Liver (tissue), 9 donors: ENCODE data around the gene ADRA2B. TPM values are rescaled to one million over a fixed set of nuclear protein-coding genes. Genes with fewer than 3 reads are reported as not detected.

Experiments used
- DNase-seq: peaks from one replicate; pipeline ENCODE4 v3.0.0-alpha.2; 2017; ENCODE audit warnings: low spot score
- H3K27ac ChIP-seq, 2 donors: one replicate each; pipeline ENCODE4 v1.7.0; 2013; ENCODE audit warnings: inconsistent platforms in 2 of 2, low read length in 2 of 2, control low read depth in 1 of 2, low read depth in 1 of 2, mild to moderate bottlenecking in 1 of 2
- H3K27me3 ChIP-seq, 4 donors: one replicate each; pipeline versions ENCODE4 v1.6.1 to v1.7.0; 2013; ENCODE audit warnings: low read length in 3 of 4, inconsistent platforms in 1 of 4, mild to moderate bottlenecking in 1 of 4, moderate library complexity in 1 of 4; ENCODE audit not compliant: control insufficient read depth in 4 of 4, insufficient read depth in 4 of 4
- H3K36me3 ChIP-seq, 4 donors: one replicate each; pipeline versions ENCODE4 v1.6.1 to v1.7.0; 2013; ENCODE audit warnings: low read length in 3 of 4, mild to moderate bottlenecking in 3 of 4, low read depth in 1 of 4, moderate library complexity in 1 of 4; ENCODE audit not compliant: control insufficient read depth in 4 of 4, insufficient read depth in 3 of 4
- H3K4me1 ChIP-seq, 4 donors: one replicate each; pipeline versions ENCODE4 v1.6.1 to v1.7.0; 2013; ENCODE audit warnings: low read length in 3 of 4, mild to moderate bottlenecking in 3 of 4, moderate library complexity in 1 of 4; ENCODE audit not compliant: control insufficient read depth in 4 of 4, insufficient read depth in 4 of 4
- H3K4me3 ChIP-seq, 3 donors: one replicate each; pipeline versions ENCODE4 v1.6.1 to v1.7.0; 2013; ENCODE audit warnings: low read length in 3 of 3, control low read depth in 1 of 3, low read depth in 1 of 3, mild to moderate bottlenecking in 1 of 3
- H3K9ac ChIP-seq, 2 donors: one replicate each; pipeline ENCODE4 v1.7.0; 2013; ENCODE audit warnings: low read length in 2 of 2, mild to moderate bottlenecking in 2 of 2, moderate library complexity in 2 of 2, control low read depth in 1 of 2, low read depth in 1 of 2
- H3K9me3 ChIP-seq, 4 donors: one replicate each; pipeline versions ENCODE4 v1.6.1 to v1.7.0; 2013; ENCODE audit warnings: low read length in 3 of 4; ENCODE audit not compliant: control insufficient read depth in 4 of 4
- ATF3 ChIP-seq: IDR thresholded peaks from 2 replicates; pipeline ENCODE4 v1.6.1; 2016; ENCODE audit warnings: antibody characterized with exemption
- EGR1 ChIP-seq, 2 donors: IDR thresholded peaks; 2 replicates each; pipeline ENCODE4 v1.6.1; 2016 to 2018; ENCODE audit warnings: antibody characterized with exemption in 2 of 2, low read depth in 2 of 2
- FOXA1 ChIP-seq: IDR thresholded peaks from 2 replicates; pipeline ENCODE4 v1.6.1; 2016; ENCODE audit warnings: antibody characterized with exemption
- FOXA2 ChIP-seq: IDR thresholded peaks from 2 replicates; pipeline ENCODE4 v1.6.1; 2016; ENCODE audit warnings: antibody characterized with exemption
- HNF4A ChIP-seq, 2 donors: conservative IDR thresholded peaks; 2 replicates each; pipeline ENCODE4 v1.6.1; 2016; ENCODE audit warnings: antibody characterized with exemption in 2 of 2, mild to moderate bottlenecking in 2 of 2
- JUND ChIP-seq, 2 donors: IDR thresholded peaks; 2 replicates each; pipeline ENCODE4 v1.6.1; 2016; ENCODE audit warnings: antibody characterized with exemption in 2 of 2
- NR2F2 ChIP-seq: IDR thresholded peaks from 2 replicates; pipeline ENCODE4 v1.6.1; 2016; ENCODE audit warnings: antibody characterized with exemption
- RAD21 ChIP-seq, 2 donors: IDR thresholded peaks; 2 replicates each; pipeline ENCODE4 v1.6.1; 2016; ENCODE audit warnings: antibody characterized with exemption in 2 of 2, mild to moderate bottlenecking in 2 of 2
- SP1 ChIP-seq: IDR thresholded peaks from 2 replicates; pipeline ENCODE4 v1.6.1; 2018; ENCODE audit warnings: antibody characterized with exemption, mild to moderate bottlenecking
- TAF1 ChIP-seq: conservative IDR thresholded peaks from 2 replicates; pipeline ENCODE4 v1.6.1; 2016; ENCODE audit warnings: antibody characterized with exemption, mild to moderate bottlenecking
- YY1 ChIP-seq: IDR thresholded peaks from 2 replicates; pipeline ENCODE4 v1.6.1; 2016; ENCODE audit warnings: antibody characterized with exemption, mild to moderate bottlenecking
- ZBTB33 ChIP-seq: IDR thresholded peaks from 2 replicates; pipeline ENCODE4 v1.6.1; 2016; ENCODE audit warnings: antibody characterized with exemption
- WGBS: extraction: QIAGEN DNeasy Blood & Tissue Kit; methylation state at CpG from one replicate; pipeline ENCODE4 v1.1.7; 2013; 5-methylcytosine and 5-hydroxymethylcytosine counted together
- polyA plus RNA-seq, 2 donors: library from polyadenylated mRNA; stranded (reverse) in 1 of 2; unstranded in 1 of 2; fragments of 200-250 nt in 1 of 2; fragments of >200 nt in 1 of 2; fragmentation: Nextera tagmentation in 1 of 2; extraction: Ambion mirVana in 1 of 2; gene quantifications; one replicate each; pipeline versions ENCODE4 v1.2.1 to v1.2.3, GENCODE V29; 2013 to 2015
- total RNA-seq, 2 donors: library from RNA; depleted of rRNA; stranded (reverse); fragments of >200 nt; gene quantifications; one replicate each; pipeline ENCODE4 v1.2.3, GENCODE V29; 2014
- donor health status: healthy.
- donor health status: healthy.
- donor health status: healthy.
- donor health status: healthy.
- donor health status: healthy.

Gene ADRA2B
- total and polyA plus RNA-seq, 4 donors: 1.3 to 8.6 (median 3.0) TPM

DNA sequence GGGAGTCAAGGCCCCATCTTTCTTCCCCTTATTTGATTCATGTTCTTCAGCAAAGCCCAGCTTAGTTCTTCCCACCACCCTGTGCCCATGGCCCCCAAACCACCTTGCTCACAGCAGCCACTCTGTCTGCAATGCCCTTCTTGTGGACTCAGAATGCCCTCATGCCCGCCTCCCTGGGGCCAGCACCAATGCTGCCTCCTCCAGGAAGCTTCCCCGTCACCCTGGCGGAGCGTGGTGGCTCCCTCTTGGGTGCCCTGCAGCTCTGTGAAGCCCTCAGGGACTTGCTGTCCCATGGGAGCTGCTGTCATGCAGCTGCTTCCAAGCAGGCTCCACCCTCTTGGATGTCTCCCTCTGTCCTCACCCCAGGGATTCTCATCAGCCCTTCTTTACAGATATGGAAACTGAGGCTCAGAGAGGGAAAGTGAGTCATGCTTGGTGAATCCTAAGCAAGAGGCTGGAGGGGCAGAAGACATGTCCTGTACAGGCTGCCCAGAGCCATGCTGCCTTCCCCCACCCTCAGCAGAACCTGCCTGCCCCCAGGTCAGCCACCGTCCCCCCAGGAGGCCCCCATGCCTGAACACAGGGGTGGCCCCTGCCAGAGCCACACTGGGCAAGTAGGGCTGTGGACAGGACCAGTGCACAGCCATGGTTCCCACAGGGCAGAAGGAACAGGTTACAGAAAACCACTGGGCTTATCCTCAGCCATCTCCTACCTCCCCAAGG lies 40.7 kb upstream of the ADRA2B start:
- Histone ChIP-seq H3K9me3 (peaks cover 0 to 1% (median 0%) of the 10 kb centered on the region in 4 donors), H3K9ac (no peak overlapping the region), H3K27me3 (no peaks in the 10 kb centered on the region), H3K4me1 (no peaks in the 10 kb centered on the region), H3K36me3 (no peaks in the 10 kb centered on the region), H3K4me3 (no peak overlapping the region), H3K27ac (no peak overlapping the region)
- 96% methylated on average over 5 of the region's 5 CpGs for WGBS
- TF ChIP-seq TAF1 (no peak), FOXA2 (no peak), YY1 (no peak), HNF4A (conservative IDR thresholded peaks at IDR 0.05) (no peak), JUND (IDR thresholded peaks at IDR 0.05) (no peak)
- no peak for DNase-seq

DNA sequence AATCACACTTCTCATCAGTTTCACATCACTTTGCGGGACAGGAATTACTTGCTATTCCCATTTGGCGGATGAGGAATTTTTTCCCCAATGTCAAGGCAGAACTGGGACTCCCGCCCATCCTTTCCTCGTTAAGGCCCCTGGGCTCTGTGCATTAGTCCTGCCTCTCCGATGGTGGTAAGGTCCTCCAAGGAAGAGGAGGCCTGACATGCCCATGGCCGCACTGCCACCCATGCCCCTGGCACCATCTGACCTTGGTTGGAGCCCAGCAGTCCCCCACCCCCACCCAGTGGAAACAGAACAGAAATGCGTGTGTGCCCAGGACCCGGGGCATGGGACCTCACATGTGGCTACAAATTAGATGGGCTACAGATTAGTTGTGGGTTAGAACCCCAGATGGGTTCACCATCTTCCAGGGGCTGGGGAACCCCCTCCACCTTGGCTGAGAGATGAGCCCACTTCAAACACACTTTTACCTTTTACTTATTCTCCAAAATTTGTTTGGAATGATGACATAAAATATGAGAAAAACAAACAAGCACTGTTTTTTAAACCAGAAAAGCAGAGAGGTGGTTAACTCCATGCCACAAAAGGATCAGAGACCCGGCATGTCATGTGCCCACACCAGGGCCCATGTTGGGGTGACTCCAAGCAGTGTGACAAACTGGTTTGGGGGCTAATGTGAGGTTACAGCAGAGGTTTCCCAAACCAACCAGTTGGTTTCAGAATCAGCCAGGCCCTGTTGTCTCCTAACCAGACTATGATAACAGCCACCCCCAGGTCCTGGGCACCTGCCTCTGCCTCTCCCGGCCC lies 39.8 kb upstream of the ADRA2B start:
- no peak overlapping the region for H3K9ac ChIP-seq
- WGBS: 90% methylated on average over 10 of the region's 10 CpGs
- H3K4me1 ChIP-seq: no peaks in the 10 kb centered on the region
- no peaks in the 10 kb centered on the region for H3K27me3 ChIP-seq
- no peak for DNase-seq
- H3K9me3 ChIP-seq: peaks cover 0 to 1% (median 0%) of the 10 kb centered on the region in 4 donors
- no peak overlapping the region for H3K27ac ChIP-seq
- no peaks in the 10 kb centered on the region for H3K36me3 ChIP-seq
- TF ChIP-seq SP1: no peak
- TF ChIP-seq RAD21 (IDR thresholded peaks at IDR 0.05): no peak
- no peak for TF ChIP-seq TAF1
- TF ChIP-seq ZBTB33: no peak
- no peak for TF ChIP-seq EGR1 (IDR thresholded peaks at IDR 0.05; ENCODE audit: low read depth in 2 of 2)
- no peak for TF ChIP-seq NR2F2
- no peak for TF ChIP-seq FOXA1
- TF ChIP-seq ATF3: no peak
- no peak overlapping the region for H3K4me3 ChIP-seq

- H3K9me3 ChIP-seq: no peaks in the 10 kb centered on the region
- H3K4me1 ChIP-seq: no peaks in the 10 kb centered on the region
- DNase-seq: no peak
- 92% methylated on average over 16 of the region's 16 CpGs for WGBS
- no peak overlapping the region for H3K9ac ChIP-seq
- H3K4me3 ChIP-seq: no peak overlapping the region
- no peaks in the 10 kb centered on the region for H3K27me3 ChIP-seq
- H3K27ac ChIP-seq: no peak overlapping the region
- no peaks in the 10 kb centered on the region for H3K36me3 ChIP-seq
- TF ChIP-seq RAD21 (IDR thresholded peaks at IDR 0.05) (no peak), SP1 (no peak)
Observed at GRCh38 chr2:96154506-96155380, 38.4 kb upstream of the ADRA2B start.
